HG02885 (cell line): Measurements from ENCODE around the gene ZMIZ2.
A peak's percentile ranks its signal among the peaks of the same experiment; 100 is the strongest.
"Not testable (repeated sequence)": the region's sequence is repeated elsewhere in the genome, so short reads cannot be mapped to it uniquely, and the experiment has no call there.

Experiments used
- ATAC-seq: cut with Tn5 transposase; IDR thresholded peaks from one replicate; pipeline ENCODE4 v1.9.1; 2021; ENCODE audit warnings: mild to moderate bottlenecking; ENCODE audit not compliant: unreplicated experiment, poor library complexity

ZMIZ2 gene

GRCh38 chr7:44727158-44727936 lies 21.3 kb upstream of the ZMIZ2 start:
- no peak for ATAC-seq

DNA sequence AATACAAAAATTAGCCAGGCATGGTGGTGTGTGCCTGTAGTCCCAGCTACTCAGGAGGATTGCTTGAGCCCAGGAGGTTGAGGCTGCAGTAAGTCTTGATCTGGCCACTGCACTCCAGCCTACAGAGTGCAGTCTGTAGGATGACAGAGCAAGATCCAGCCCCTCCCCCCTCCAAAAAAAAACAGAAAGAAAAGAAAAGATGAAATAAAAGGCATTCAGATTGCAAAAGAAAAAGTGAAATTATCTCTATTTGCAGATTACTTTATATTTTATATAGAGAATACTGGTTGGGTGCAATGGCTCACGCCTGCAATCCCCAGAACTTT lies 20.7 kb upstream of the ZMIZ2 start:
- no peak for ATAC-seq

DNA sequence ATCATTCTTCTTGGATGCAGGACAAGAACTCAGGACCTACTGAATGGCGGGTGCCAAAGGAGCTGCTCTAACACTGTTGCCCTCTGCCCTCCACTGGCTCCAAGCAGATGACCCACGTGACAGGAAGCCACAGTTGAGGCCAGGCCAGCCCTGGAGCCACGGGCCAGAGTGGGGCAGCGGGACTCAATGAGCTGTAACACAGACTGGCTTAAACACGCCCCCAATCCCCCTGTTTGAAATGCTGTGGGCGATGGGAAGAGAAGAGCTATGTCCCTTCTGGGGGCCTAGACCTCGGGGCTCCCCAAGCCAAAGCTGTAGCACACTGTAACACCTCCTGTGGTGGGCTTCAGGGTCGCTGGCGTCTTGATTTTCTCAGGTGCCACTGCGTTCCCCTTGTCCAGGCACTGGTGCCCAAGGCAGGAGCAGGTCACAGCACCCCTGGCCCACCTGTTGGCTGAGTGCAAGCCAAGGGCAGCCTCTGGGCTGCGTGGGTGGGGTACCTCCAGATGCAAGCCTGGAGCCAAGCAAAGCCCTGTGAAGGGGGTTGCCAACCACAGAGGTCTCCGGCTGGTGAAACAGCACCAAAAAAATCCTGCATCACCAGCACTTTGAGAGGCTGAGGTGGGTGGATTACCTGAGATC lies 18.6 kb upstream of the ZMIZ2 start:
- no peak for ATAC-seq

GRCh38 chr7:44732971-44733370 lies 15.7 kb upstream of the ZMIZ2 start:
- not testable (repeated sequence) for ATAC-seq

DNA sequence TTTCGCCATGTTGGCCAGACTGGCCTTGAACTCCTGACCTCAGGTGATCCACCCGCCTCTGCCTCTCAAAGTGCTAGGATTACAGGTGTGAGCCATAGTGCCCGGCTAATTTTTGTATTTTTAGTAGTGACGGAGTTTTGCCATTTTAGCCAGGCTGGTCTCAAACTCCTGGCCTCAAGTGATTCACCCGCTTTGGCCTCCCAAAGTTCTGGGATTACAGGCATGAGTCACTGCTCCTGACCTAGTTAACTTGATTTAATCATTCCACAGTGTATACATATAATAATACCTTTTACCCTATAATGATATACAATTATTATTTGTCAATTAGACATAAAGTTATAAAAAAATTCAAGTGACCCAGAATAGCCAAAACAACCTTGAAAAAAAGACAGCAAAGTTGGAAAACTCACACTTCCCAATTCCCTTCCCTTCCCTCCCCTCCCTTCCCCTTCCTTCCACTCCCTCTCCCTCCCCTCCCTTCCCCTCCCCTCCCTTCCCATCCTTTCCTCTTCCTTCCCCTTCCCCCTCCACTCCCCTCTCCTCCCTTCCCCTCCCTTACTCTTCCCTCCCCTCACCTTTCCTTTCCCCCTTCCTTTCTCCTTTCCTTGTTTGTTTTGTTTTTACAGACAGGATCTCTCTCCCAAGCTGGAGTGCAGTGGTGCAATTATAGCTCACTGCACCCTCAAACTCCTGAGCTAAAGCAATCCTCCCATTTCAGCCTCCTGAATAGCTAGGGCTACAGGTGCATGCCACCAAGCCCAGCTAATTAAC lies 14.8 kb upstream of the ZMIZ2 start:
- no peak for ATAC-seq

GRCh38 chr7:44735403-44736165 lies 13.1 kb upstream of the ZMIZ2 start:
- no peak for ATAC-seq

GRCh38 chr7:44736896-44737295 lies 11.8 kb upstream of the ZMIZ2 start:
- no peak for ATAC-seq

DNA sequence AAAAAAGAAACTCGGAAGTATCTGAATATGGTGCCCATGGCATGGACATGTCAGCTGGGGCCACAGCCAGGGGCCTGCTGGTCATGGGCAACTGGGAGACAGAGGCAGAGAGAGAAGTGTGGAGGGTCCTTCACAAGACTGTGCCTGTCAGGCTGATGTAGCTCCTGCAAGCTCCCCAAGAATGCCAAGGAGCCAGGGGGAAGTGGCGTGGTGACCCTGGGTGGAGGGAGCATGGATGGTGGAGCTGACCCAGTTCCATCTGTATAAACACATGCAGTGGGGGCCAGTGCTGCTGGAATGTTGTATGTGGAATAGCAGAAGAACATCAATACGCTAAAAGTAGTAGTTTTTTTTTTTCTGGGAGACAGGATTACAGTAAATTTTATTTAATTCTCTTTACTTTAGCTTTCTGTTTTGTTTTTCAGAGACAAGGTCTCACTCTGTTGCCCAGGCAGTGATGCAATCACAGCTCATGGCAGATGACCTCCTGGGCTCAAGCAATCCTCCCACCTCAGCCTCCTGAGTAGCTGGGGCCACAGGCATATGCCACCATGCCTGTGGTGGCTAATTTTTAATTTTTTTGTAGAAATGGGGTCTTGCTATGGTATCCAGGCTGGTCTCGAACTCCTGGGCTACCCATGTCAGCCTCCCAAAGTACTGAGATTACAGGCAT lies 10.5 kb upstream of the ZMIZ2 start:
- ATAC-seq: no peak

DNA sequence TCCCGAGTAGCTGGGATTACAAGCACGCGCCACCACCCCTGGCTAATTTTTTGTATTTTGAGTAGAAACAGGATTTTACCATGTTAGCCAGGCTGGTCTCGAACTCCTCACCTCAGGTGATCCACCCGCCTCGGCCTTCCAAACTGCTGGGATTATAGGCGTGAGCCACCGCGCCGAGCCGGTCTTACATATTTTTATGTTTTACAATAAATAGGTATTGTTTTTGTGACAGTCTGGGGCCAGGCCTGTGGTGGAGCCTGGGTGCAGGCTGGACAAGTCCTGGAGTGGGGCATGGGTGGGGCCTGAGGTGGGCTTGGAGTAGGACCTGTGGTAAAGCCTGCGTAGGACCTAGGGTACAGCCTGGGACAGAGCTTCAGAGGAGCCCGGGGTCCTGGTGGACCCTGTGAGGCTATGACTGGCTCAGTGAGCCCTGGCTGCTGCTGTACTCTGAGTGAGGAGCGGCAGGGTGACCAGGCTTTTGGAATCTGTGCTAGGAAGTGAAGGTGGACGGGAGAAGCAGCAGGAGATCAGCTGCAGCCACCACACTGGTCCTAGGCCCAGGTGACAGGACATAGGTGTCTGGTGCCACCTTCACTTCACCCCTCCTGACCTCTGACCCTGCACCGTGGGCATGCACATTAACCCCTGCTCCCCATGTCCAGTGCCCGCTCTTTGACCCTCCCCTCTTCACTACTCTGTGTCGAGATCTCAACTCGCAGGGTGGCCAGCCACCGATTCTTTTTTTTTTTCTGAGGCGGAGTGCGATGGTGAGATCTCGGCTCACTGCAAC lies 9.6 kb upstream of the ZMIZ2 start:
- no peak for ATAC-seq

GRCh38 chr7:44740055-44740454 lies 8.6 kb upstream of the ZMIZ2 start:
- ATAC-seq: no peak

DNA sequence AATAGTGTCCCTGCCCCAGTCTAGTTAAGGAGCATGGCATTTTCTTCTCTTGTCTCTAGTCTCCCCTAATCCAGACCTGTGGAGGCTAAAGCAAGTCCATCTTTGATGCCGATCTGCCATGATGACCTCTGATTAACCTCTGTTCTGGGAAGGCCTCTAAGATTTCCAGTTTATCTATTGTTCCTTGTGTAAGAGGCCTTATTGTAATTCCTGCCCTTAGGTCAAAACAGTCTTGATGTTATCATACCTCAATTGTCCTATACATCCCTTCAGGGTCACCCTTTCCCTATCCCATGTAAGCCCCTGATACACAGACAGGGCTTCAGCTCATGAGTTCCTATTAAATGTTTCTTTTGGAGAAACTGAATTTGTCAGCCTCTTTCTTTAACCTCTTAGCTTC lies 4.9 kb upstream of the ZMIZ2 start:
- no peak for ATAC-seq

GRCh38 chr7:44748948-44749731 lies 493 bp downstream of the ZMIZ2 start:
- peak; percentile 19 for ATAC-seq

DNA sequence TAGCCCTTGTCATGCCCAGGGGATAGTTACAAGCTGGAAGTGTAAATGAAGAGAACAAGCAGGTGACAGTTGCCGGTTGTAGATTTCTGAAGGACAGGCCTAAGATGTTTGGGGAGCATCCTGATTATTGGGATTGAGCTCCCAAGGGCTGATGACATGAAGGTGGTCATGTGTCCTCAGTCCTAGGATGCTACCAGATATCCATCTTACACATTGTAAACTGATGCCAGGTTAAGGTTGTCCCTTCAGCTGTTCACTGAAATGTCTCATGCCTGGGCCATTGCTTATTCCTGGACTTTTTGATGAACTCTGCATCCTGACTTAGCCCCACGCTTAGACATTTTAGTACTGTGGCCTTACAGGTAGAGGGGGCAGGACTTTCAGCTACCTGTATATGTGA lies 1.3 kb downstream of the ZMIZ2 start:
- ATAC-seq: no peak

DNA sequence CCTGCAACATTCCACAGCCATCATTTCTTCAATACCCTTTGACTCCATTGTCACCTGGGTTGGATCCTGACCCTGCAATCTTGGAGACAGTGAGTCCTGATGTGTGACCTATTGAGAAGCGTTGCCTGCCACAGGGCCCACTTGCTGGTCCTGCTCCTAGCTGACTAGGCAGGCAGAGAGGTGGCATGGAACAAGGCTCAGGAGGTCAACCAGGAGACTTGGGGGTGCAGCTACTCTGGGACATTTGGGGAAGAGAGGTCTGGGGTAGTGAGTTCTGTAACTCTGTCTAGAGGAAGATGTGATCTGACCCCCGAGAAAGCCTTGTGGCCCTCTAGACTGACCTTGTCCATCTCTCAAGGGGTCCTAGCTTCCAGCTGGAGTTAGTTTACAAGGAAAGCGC lies 1.8 kb downstream of the ZMIZ2 start:
- no peak for ATAC-seq

DNA sequence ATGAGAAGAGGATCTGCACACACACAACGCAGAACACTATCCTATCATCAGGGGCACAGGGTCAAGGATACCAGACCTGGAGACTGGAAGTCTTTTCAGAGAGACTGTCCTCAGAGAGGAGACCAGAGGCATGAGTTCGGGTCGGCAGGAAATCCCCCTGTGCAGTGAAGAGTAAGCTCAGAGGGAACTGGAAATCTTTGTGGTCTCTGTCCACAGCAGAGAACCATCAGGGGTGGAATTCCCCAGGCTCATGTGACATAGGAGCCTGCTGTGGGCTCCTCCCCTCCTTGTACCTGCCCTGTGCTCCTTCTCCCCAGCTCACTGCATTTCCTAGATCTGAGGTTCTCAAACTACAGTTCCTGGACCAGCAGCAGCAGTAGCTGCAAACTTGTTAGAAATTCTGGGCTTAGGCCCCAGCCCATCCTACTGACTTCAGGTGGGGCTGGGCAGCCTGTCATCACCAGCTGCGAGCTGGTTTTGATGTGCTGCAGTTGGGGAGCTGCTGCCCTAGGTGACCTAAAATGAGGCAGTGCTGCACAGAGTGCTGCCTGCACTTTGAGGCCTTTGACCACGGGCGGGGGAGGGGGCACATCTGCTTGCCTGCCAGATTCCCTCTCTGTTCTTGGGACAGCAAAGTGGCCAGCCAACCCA lies 2.4 kb downstream of the ZMIZ2 start:
- peak; percentile 65 for ATAC-seq

DNA sequence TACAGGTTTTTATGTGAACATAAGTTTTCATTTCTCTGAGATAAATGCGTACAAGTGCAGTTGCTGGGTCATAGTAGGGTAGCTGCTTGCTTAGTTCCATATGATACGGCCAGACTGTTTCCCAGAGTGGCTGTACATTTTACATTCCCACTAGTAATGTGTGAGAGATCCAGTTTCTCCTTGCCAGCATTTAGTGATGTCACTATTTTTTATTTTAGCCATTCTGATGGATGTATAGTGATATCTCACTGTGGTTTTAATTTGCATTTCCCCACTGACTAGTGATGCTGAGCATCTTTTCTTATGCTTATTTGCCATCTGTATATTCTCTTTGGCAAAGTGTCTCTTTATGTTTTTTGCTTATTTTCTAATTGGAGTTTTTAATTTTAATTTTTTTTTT lies 4.2 kb downstream of the ZMIZ2 start:
- ATAC-seq: no peak

DNA sequence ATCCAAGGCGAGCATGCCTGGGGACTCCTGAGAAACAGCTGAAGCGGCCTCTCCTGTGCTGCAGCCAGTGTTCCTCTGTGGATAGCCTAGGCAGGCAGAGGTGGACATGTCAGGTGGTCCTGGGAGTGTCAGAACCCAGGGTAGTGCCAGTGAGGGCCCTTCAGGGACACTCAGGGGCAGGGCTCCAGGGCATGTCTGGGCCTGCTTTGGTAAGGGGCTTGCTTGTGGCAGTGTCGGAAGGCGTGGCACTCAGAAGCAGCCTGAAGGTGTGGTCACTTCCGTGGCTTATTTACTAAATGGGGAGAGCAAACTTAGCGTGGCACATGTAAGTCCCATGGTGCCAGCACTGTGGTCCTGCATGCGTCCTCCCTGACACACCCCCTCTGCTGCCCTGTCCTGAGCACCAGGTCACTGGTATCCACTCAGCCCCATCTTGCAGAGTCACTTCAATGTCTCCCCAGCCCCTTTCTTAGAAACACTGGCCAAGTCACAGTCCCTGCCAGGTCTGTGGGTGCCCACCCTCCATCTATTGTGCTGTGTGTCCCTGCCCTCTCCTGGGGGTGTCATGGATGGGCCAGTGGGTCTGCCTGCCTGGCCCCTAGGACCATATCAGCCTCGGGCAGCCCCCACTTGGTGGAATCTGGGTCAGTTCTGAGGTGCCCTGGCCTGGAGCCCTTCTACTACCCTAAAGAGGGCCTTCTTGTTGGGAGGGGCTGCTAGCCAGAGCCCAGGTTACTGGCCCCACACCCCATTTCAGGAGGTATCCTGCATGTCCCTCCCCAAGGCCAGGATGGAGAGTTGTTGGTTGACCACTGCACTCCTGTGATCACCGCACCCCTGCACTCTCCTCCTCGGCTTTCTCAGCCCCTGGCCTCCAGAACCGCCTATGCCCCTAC lies 6.4 kb downstream of the ZMIZ2 start:
- no peak for ATAC-seq
